Parathyroid adenoma (tissue), 2 donors: Measurements from ENCODE around the gene DBNL.
"Not testable (repeated sequence)": the region's sequence is repeated elsewhere in the genome, so short reads cannot be mapped to it uniquely, and the experiment has no call there.

Experiments
- H2AFZ ChIP-seq: fragments of 300-600 bp; sonication (generic); one replicate; pipeline ENCODE4 v1.7.0; 2017; ENCODE audit warnings: antibody characterized with exemption, mild to moderate bottlenecking
- H3K27ac ChIP-seq: fragments of 300-600 bp; sonication (generic); one replicate; pipeline ENCODE4 v1.7.0; 2017
- H3K27me3 ChIP-seq: fragments of 300-600 bp; sonication (generic); one replicate; pipeline ENCODE4 v1.7.0; 2017; ENCODE audit warnings: low read length; ENCODE audit not compliant: control insufficient read depth, insufficient read depth
- H3K36me3 ChIP-seq: fragments of 300-600 bp; sonication (generic); one replicate; pipeline ENCODE4 v1.7.0; 2017; ENCODE audit warnings: low read length; ENCODE audit not compliant: control insufficient read depth, insufficient read depth
- H3K4me1 ChIP-seq: fragments of 300-600 bp; sonication (generic); one replicate; pipeline ENCODE4 v1.7.0; 2017; ENCODE audit warnings: control low read depth
- H3K4me2 ChIP-seq: fragments of 300-600 bp; sonication (generic); one replicate; pipeline ENCODE4 v1.7.0; 2017; ENCODE audit warnings: low read length
- H3K4me3 ChIP-seq: fragments of 300-600 bp; sonication (generic); one replicate; pipeline ENCODE4 v1.7.0; 2017; ENCODE audit warnings: low read depth, low read length
- H3K79me2 ChIP-seq: fragments of 300-600 bp; sonication (generic); one replicate; pipeline ENCODE4 v1.7.0; 2017; ENCODE audit warnings: control low read depth
- H3K9ac ChIP-seq: fragments of 300-600 bp; sonication (generic); one replicate; pipeline ENCODE4 v1.7.0; 2017; ENCODE audit warnings: mild to moderate bottlenecking
- H3K9me3 ChIP-seq: fragments of 300-600 bp; sonication (generic); one replicate; pipeline ENCODE4 v1.7.0; 2017; ENCODE audit warnings: low read length; ENCODE audit not compliant: control insufficient read depth
- donor health status: primary hyperparathyroidism.

Gene DBNL

DNA sequence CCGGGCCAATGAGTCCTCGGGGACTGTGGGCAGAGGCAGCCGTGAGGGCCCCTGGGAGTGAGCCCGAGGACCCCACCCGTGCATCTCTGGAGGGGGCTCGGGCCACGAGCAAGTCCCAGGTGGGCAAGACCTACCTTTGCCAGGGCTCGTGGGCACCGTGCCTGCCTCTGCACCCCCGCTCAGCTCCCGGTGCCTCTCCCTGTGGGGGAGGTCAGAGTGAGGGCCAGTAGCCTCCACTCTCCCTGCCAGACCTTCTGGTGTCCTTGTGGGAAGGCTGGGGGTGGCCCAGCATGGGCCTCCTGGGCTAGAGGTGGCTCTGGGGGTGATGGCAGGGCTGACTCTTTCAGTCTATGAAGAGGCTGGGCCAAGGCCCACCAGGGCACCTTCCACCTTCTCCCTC is 15.1 kb upstream of the DBNL start:
- not testable (repeated sequence) for H3K4me3 ChIP-seq, H3K9me3 ChIP-seq, H3K36me3 ChIP-seq, H3K4me1 ChIP-seq, H3K79me2 ChIP-seq, H3K27me3 ChIP-seq, H3K27ac ChIP-seq, H3K9ac ChIP-seq, H2AFZ ChIP-seq, H3K4me2 ChIP-seq

DNA sequence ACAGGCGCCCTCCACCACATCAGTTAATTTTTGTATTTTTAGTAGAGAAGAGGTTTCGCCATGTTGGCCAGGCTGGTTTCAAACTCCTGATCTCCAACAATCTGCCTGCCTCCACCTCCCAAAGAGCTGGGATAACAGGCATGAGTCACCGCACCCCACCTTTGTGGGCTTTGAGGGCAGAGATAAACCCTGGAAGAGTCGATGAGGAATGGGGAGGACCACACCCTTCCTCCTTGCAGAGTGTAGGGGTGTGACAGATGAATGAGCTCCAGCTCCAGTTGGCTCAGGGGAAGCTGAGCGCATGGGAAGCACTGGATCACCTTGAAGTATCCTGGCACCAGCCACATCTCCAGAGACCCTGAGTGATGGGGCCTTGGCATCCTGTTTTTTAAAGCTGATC is 14.5 kb upstream of the DBNL start:
- not testable (repeated sequence) for H3K9ac ChIP-seq, H3K9me3 ChIP-seq, H3K4me1 ChIP-seq, H2AFZ ChIP-seq, H3K79me2 ChIP-seq, H3K27ac ChIP-seq, H3K4me2 ChIP-seq, H3K4me3 ChIP-seq, H3K36me3 ChIP-seq, H3K27me3 ChIP-seq

DNA sequence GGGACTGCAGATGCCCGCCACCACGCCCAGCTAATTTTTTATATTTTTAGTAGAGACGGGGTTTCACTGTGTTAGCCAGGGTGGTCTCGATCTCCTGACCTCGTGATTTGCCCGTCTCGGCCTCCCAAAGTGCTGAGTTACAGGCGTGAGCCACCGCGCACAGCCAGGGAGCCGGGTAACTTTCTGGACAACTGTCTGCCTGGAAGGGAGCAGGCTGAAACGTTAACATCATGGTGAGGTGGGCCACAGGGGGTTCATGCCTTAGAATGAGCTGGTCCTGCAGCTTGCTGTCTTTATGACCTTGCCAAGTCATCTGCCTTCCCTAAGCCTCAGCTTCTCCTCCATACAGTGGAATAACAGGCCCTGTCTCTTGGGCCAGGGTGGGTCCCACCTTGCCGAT is 13.2 kb upstream of the DBNL start:
- not testable (repeated sequence) for H3K9ac ChIP-seq, H3K4me1 ChIP-seq, H3K27me3 ChIP-seq

DNA sequence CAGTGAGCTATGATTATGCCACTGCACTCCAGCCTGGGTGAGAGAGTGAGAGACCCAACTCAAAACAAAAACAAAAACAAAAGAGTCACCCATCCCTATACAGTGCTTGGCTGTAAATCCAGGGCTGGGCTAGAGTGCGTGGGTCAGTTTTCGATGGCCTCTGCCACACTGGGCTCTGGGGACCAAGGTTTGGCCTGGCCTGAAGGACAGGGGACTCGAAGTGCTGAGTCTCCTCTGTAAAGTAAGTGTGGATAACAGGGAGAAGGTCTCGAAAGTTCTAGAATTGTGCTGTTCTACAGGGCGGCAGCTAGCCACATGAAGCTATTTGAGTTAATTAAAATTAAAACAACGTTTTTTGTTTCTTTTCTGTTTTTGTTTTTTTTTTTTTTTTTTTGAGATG is 12.5 kb upstream of the DBNL start:
- H3K79me2 ChIP-seq, H3K9me3 ChIP-seq, H3K4me2 ChIP-seq, H3K36me3 ChIP-seq, H2AFZ ChIP-seq, H3K9ac ChIP-seq, H3K4me1 ChIP-seq, H3K27me3 ChIP-seq, H3K27ac ChIP-seq, H3K4me3 ChIP-seq: not testable (repeated sequence)

More for the DNA sequence above, 13.2 kb upstream of the DBNL start:
- H3K9me3 ChIP-seq, H3K79me2 ChIP-seq, H3K4me2 ChIP-seq, H3K4me3 ChIP-seq, H3K36me3 ChIP-seq, H3K27ac ChIP-seq, H2AFZ ChIP-seq: not testable (repeated sequence)

DNA sequence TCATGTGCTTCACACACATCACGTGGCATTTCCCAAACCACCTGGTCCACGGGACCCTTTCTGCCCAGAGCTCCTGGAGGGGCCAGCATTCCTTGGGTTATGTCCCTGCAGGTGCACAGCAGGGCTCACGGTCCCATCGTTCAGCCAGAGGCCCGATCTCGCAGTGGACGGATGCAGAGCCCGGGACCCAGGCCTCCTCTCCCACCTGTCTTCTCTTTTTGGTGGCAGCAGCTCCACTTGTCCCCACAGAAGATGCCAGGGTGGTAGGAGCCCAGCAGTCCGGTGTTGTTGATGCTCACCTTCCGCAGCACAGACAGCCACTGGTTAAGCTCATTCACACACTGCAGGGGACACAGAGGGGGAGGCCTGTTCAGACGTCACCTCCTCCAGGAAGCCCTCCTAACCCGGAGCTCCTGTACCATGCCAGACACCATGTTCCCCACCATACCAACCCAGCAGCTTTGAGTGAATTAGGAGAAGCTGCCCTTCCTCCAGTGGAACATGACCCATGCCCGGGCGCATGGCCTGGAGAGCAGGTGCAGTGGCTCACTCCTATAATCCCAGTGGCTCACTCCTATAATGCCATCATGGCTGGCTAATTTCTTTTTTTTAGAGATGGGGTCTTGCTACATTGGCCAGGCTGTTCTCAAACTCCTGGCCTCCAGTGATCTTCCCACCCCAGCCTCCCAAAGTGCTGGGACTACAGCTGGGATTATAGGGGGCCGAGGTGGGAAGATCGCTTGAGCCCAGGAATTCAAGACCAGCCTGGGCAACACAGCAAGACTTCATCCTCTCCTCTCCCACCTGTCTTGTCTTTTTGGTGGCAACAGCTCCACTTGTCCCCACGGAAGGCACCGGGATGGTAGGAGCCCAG is 10.3 kb upstream of the DBNL start:
- H2AFZ ChIP-seq, H3K36me3 ChIP-seq, H3K4me2 ChIP-seq, H3K79me2 ChIP-seq, H3K4me3 ChIP-seq, H3K9me3 ChIP-seq, H3K9ac ChIP-seq, H3K4me1 ChIP-seq, H3K27me3 ChIP-seq, H3K27ac ChIP-seq: not testable (repeated sequence)

DNA sequence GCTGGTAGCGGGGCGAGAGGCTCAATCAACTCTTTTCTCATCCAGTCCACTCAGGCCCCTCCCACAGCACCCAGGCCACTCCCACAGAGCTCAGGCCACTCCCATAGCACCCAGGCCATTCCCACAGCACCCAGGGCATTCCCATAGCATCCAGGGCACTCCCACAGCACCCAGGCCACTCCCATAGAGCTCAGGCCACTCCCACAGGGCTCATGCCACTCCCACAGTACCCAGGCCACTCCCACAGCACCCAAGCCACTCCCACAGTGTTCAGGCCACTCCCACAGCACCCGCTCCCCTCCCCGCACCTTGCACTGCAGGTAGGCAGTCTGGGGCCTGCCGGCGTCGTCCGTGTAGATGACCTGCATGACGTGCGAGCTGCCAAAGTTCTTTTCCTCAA is 8.1 kb upstream of the DBNL start:
- H3K27ac ChIP-seq, H3K79me2 ChIP-seq, H3K4me1 ChIP-seq, H3K4me2 ChIP-seq, H3K36me3 ChIP-seq, H3K27me3 ChIP-seq, H3K9me3 ChIP-seq, H2AFZ ChIP-seq, H3K4me3 ChIP-seq, H3K9ac ChIP-seq: not testable (repeated sequence)

DNA sequence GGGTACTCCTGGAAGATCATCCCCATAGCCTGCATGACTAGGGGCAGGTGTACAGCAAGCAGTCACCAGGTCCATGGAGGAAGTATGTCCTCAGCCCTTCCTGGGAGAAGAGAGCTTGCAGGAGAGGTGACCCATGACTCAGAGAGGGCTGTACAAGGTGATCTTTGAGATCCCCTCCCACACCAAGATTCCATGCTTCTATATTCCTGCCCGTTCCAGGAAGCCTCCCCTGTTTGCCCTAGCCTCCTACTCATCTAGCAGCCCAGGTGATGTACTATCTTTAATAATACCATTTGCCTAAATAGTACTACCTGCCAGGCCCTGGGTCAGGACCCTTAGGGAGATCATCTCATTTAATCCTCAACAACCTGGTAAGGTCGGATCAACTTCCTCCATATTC is 6.6 kb upstream of the DBNL start:
- H3K36me3 ChIP-seq, H3K9ac ChIP-seq, H3K4me1 ChIP-seq, H3K27me3 ChIP-seq, H2AFZ ChIP-seq, H3K79me2 ChIP-seq, H3K4me2 ChIP-seq, H3K4me3 ChIP-seq, H3K27ac ChIP-seq, H3K9me3 ChIP-seq: not testable (repeated sequence)

DNA sequence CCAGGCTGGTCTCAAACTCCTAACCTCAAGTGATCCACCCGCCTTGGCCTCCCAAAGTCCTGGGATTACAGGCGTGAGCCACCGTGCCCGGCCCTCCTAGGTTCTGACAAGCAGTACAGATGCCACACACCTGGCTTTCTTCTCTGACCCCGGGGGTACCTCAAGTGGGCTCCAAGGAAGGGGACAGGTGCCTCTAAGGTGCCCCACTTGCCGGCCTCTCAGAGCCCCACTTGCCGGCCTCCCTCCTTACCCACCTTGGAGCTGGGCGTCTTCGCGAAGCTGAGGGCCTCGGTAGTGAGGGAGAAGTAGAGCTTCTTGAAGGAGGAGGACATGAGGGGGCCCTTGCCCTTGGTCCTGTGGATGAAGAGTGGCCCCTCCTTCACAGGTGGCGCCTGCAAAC is 5.9 kb upstream of the DBNL start:
- not testable (repeated sequence) for H3K4me3 ChIP-seq, H3K27me3 ChIP-seq, H3K36me3 ChIP-seq, H3K27ac ChIP-seq, H3K79me2 ChIP-seq, H3K9me3 ChIP-seq, H3K9ac ChIP-seq, H3K4me2 ChIP-seq, H3K4me1 ChIP-seq
- peak overlapping the region; percentile 60 for H2AFZ ChIP-seq

DNA sequence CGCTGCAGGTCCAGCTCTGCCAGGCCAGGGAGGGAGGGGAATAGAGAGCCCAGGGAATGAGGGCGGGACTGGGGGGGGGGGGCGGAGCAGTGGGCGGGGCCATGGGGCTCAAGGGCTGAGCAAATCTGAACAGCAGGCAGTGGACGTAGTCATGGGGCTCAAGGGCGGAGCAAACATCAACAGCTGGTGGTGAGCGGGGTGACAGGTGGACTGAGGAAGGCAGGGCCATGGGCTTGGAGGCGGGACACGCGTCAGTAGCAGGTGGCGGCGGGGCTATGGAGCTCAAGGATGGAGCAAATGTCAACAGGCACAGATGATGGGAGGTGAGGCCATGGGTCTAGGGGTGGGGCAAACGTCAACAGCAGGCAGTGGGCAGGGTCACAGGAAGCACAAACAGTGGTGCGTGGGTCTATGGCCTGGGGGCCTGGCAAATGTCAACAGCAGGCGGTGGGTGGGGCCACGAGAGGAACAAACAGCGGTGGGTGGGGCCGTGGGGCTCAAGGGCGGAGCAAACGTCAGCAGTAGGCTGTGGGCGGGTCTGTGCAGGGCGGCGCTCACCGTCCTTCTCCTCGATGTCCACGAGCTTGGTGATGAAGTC is 5.4 kb upstream of the DBNL start:
- not testable (repeated sequence) for H3K9me3 ChIP-seq, H3K27me3 ChIP-seq, H3K9ac ChIP-seq, H3K4me1 ChIP-seq, H3K79me2 ChIP-seq, H3K4me3 ChIP-seq, H3K36me3 ChIP-seq
- peak overlapping the region; percentile 61 for H2AFZ ChIP-seq
- H3K4me2 ChIP-seq = peak overlapping the region; percentile 50
- H3K27ac ChIP-seq = peak overlapping the region; percentile 64

DNA sequence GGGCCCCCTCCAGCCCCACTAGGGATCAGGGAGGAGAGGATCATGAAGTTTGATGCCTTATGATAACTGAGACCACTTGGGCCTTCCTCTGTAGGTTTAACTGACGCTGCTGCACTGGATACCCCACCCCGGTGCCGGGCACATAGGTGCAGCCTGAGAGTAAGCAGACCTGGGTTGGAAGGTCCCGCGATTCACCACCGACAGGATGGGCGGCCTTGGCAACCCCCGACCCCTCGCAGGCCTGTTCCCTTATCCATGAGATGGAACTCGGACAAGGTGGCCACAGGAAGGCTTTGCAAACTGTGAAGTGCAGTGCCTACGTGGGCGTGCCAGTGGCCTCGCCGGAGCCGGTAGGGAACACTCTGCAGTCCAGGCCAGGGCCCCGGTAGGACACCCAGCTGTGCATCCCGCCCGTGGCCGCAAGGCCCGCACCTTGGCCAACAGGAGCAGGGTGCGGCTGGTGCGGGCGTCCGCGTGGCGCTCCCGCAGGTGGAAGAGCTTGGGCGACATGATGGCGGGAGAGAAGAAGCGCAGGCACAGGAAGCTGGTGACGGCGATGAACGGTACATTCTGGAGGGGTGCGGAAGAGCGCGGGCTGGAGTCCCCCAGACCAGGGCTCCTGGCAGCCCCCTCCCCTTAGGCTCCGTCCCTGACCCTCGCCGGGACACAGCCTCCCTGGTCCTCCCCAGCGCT is 4.6 kb upstream of the DBNL start:
- H3K4me3 ChIP-seq = peak overlapping the region; percentile 37
- not testable (repeated sequence) for H3K79me2 ChIP-seq, H3K4me1 ChIP-seq, H3K27me3 ChIP-seq, H3K36me3 ChIP-seq, H3K9me3 ChIP-seq, H3K9ac ChIP-seq
- peak overlapping the region; percentile 73 for H2AFZ ChIP-seq
- peak overlapping the region; percentile 57 for H3K4me2 ChIP-seq
- peak overlapping the region; percentile 68 for H3K27ac ChIP-seq
